Measurements from ENCODE around the gene RHBDF2.

GRCh38 chr17:76506408-76507345, 5.5 kb upstream of the RHBDF2 start:
- TF ChIP-seq ATF1 (CRISPR knock-in tag; IDR thresholded peaks at IDR 0.05): no peak
- no peak for TF ChIP-seq FOXK1 (CRISPR knock-in tag; IDR thresholded peaks at IDR 0.05)
- TF ChIP-seq ZSCAN18 (CRISPR knock-in tag; IDR thresholded peaks at IDR 0.05): no peak
- peak; percentile 92 for TF ChIP-seq CTCF (IDR thresholded peaks at IDR 0.05)
- TF ChIP-seq ZBTB21 (CRISPR knock-in tag; IDR thresholded peaks at IDR 0.05; ENCODE audit: borderline replicate concordance): no peak
- TF ChIP-seq IRF1 (CRISPR knock-in tag; IDR thresholded peaks at IDR 0.05): no peak
- TF ChIP-seq ATF6 (CRISPR knock-in tag; IDR thresholded peaks at IDR 0.05): no peak
- no peak for TF ChIP-seq NR2C2 (CRISPR knock-in tag; IDR thresholded peaks at IDR 0.05)
- no peak for TF ChIP-seq HMGA2 (CRISPR knock-in tag; IDR thresholded peaks at IDR 0.05)
- TF ChIP-seq TCF7 (CRISPR knock-in tag; IDR thresholded peaks at IDR 0.05; ENCODE audit: low read depth): no peak
- TF ChIP-seq KAT7 (CRISPR knock-in tag; IDR thresholded peaks at IDR 0.05; ENCODE audit: borderline replicate concordance): no peak
- no peak for TF ChIP-seq E2F5 (CRISPR knock-in tag; IDR thresholded peaks at IDR 0.05)
- TF ChIP-seq MXD4 (CRISPR knock-in tag; IDR thresholded peaks at IDR 0.05; ENCODE audit: borderline replicate concordance): no peak

Measured in WTC11 (cell line).